GM18502 (cell line): ENCODE results near the gene SYT2.
A peak's percentile ranks its signal among the peaks of the same experiment; 100 is the strongest.
"Not testable (repeated sequence)": the region's sequence is repeated elsewhere in the genome, so short reads cannot be mapped to it uniquely, and the experiment has no call there.

Experiments used
- ATAC-seq: cut with Tn5 transposase; IDR thresholded peaks from one replicate; pipeline ENCODE4 v1.9.1; 2021; ENCODE audit warnings: mild to moderate bottlenecking; ENCODE audit not compliant: unreplicated experiment, poor library complexity

Gene SYT2

GRCh38 chr1:202648605-202649226, 61.5 kb downstream of the SYT2 start:
- ATAC-seq = no peak

- no peak for ATAC-seq
These were observed 65.2 kb downstream of the SYT2 start for GRCh38 chr1:202645097-202645476.

GRCh38 chr1:202644219-202645096, 65.8 kb downstream of the SYT2 start:
- no peak for ATAC-seq

GRCh38 chr1:202643397-202644218, 66.6 kb downstream of the SYT2 start:
- ATAC-seq = no peak

- no peak for ATAC-seq
These were observed 67.5 kb downstream of the SYT2 start for GRCh38 chr1:202642619-202643291.

GRCh38 chr1:202642212-202642611, 68.0 kb downstream of the SYT2 start:
- ATAC-seq = no peak

- no peak for ATAC-seq
These were observed 70.8 kb downstream of the SYT2 start for GRCh38 chr1:202639500-202639899.

- ATAC-seq = not testable (repeated sequence)
These were observed 71.5 kb downstream of the SYT2 start for GRCh38 chr1:202638701-202639305.

GRCh38 chr1:202638019-202638700, 72.1 kb downstream of the SYT2 start:
- no peak for ATAC-seq

- ATAC-seq = not testable (repeated sequence)
These were observed 72.8 kb downstream of the SYT2 start for GRCh38 chr1:202637321-202638018.

- not testable (repeated sequence) for ATAC-seq
These were observed 74.1 kb downstream of the SYT2 start for GRCh38 chr1:202636171-202636570.

GRCh38 chr1:202632241-202632640, 78.0 kb downstream of the SYT2 start:
- no peak for ATAC-seq

GRCh38 chr1:202631076-202631923, 79.0 kb downstream of the SYT2 start:
- ATAC-seq = no peak

- ATAC-seq = no peak
These were observed 79.7 kb downstream of the SYT2 start for GRCh38 chr1:202630541-202630940.

GRCh38 chr1:202630096-202630495, 80.2 kb downstream of the SYT2 start:
- not testable (repeated sequence) for ATAC-seq

GRCh38 chr1:202629257-202629811, 80.9 kb downstream of the SYT2 start:
- ATAC-seq = peak; percentile 80

GRCh38 chr1:202628646-202629215, 81.5 kb downstream of the SYT2 start:
- ATAC-seq = no peak
